ENCODE measurements around the gene KRTAP9-1. TPM values are rescaled to one million over a fixed set of nuclear protein-coding genes. Genes with fewer than 3 reads are reported as not detected.

Gene KRTAP9-1
- total RNA-seq, 1 donor from 2014 or later: not detected

GRCh38 chr17:41160648-41161047 is 29.0 kb upstream of the KRTAP9-1 start, which contains the start of gene KRTAP4-4:
Gene KRTAP4-4, minus strand, starts transcription at chr17:41160748. Its CDS starts 57 bp downstream, at chr17:41160691.
- intact Hi-C loops (cut with micrococcal nuclease): no loop called here
- Mint-ChIP-seq H3K4me3 (no peak within 1 kb of the TSS), H3K27ac (no peak within 1 kb of the TSS), H3K4me1 (ENCODE audit: low read depth) (no peaks in the 10 kb centered on the region), H3K27me3 (ENCODE audit: insufficient read depth) (peaks cover 2% of the 10 kb centered on the region), H3K36me3 (ENCODE audit: low read depth) (no peaks in the 10 kb centered on the region), H3K9me3 (no peaks in the 10 kb centered on the region)
- no peak for DNase-seq (ENCODE audit: low spot score)

- no peak for DNase-seq (ENCODE audit: low spot score)
- no peak overlapping the region for H3K4me3 Mint-ChIP-seq
- H3K27me3 Mint-ChIP-seq (ENCODE audit: insufficient read depth): no peaks in the 10 kb centered on the region
- H3K27ac Mint-ChIP-seq: no peak overlapping the region
- H3K36me3 Mint-ChIP-seq (ENCODE audit: low read depth): no peaks in the 10 kb centered on the region
- intact Hi-C loops (cut with micrococcal nuclease): no loop called here
- no peaks in the 10 kb centered on the region for H3K4me1 Mint-ChIP-seq (ENCODE audit: low read depth)
- H3K9me3 Mint-ChIP-seq: no peaks in the 10 kb centered on the region
Measured at GRCh38 chr17:41163828-41164227, 25.9 kb upstream of the KRTAP9-1 start.

GRCh38 chr17:41167561-41167960 is 22.1 kb upstream of the KRTAP9-1 start:
- Mint-ChIP-seq H3K4me1 (ENCODE audit: low read depth) (no peaks in the 10 kb centered on the region), H3K9me3 (no peaks in the 10 kb centered on the region), H3K36me3 (ENCODE audit: low read depth) (no peaks in the 10 kb centered on the region), H3K4me3 (no peak overlapping the region), H3K27me3 (ENCODE audit: insufficient read depth) (peaks cover 3% of the 10 kb centered on the region), H3K27ac (no peak overlapping the region)
- DNase-seq (ENCODE audit: low spot score): no peak
- intact Hi-C loops (cut with micrococcal nuclease): no loop called here

GRCh38 chr17:41168121-41168520 is 21.6 kb upstream of the KRTAP9-1 start, which contains the start of gene KRTAP4-3:
Gene KRTAP4-3, minus strand, starts transcription at chr17:41168221. Its CDS starts 49 bp downstream, at chr17:41168172.
- intact Hi-C loops (cut with micrococcal nuclease): no loop called here
- H3K27me3 Mint-ChIP-seq (ENCODE audit: insufficient read depth): peaks cover 3% of the 10 kb centered on the region

DNA sequence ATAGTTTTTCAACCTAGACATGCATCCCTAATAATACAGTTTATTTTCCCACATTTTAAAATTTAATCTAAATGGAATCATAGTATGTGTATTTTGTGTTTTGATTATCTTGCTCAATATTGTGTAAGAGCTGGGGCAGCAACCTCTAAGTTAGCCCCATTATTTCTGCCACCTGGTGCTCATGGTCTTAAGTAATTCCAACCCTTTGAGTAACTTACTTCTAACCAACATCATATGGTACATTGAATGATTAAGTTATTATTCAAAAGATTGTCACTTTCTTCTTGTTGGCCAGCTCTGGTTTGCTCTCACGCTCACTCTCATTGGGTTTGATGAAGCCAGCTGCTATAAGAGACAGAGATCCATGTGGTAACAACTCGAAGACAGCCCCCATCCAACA is 17.8 kb upstream of the KRTAP9-1 start:
- Mint-ChIP-seq H3K27me3 (ENCODE audit: insufficient read depth) (peaks cover 5% of the 10 kb centered on the region), H3K4me1 (ENCODE audit: low read depth) (no peaks in the 10 kb centered on the region), H3K36me3 (ENCODE audit: low read depth) (no peaks in the 10 kb centered on the region), H3K4me3 (no peak overlapping the region), H3K27ac (no peak overlapping the region), H3K9me3 (no peaks in the 10 kb centered on the region)
- DNase-seq (ENCODE audit: low spot score): no peak
- intact Hi-C loops (cut with micrococcal nuclease): no loop called here

More at GRCh38 chr17:41168121-41168520, 21.6 kb upstream of the KRTAP9-1 start, which contains the start of gene KRTAP4-3:
- Mint-ChIP-seq H3K27ac (no peak within 1 kb of the TSS), H3K9me3 (no peaks in the 10 kb centered on the region), H3K4me1 (ENCODE audit: low read depth) (no peaks in the 10 kb centered on the region), H3K4me3 (no peak within 1 kb of the TSS), H3K36me3 (ENCODE audit: low read depth) (no peaks in the 10 kb centered on the region)
- no peak for DNase-seq (ENCODE audit: low spot score)

DNA sequence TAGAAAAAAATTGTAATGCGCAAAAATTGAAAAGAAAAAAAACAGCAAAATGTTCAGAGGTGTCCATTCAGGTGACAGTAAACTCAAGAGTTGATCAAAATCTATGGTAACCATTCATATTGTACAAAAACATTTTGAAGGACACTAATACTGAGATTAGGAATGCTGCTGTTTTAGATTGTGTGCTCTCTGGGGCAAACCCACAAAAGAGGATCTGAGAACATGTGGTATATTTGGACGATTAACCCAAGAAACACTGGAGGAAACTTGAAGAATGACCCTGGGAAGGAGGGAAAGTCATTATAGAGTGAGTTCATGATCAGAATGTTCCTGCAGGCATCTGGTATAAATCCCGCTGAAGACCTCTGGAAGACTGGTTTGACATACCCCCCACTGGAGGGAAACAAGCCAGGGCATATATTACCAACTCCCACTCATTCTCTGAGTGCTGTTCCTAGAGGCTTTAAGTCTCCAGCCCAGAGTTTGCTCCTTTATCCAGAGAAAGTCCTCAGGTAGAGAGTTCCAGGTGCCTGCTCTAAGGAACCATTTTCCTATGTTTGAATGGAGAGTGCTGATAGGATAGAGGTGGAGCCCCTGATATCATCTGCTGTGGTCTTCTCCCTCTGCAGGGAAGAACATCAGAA is 12.8 kb upstream of the KRTAP9-1 start:
- no peak for DNase-seq (ENCODE audit: low spot score)
- no peak overlapping the region for H3K27ac Mint-ChIP-seq
- no peak overlapping the region for H3K4me3 Mint-ChIP-seq
- intact Hi-C loops (cut with micrococcal nuclease): no loop called here
- peaks cover 5% of the 10 kb centered on the region for H3K27me3 Mint-ChIP-seq (ENCODE audit: insufficient read depth)
- H3K9me3 Mint-ChIP-seq: no peaks in the 10 kb centered on the region
- no peaks in the 10 kb centered on the region for H3K4me1 Mint-ChIP-seq (ENCODE audit: low read depth)
- H3K36me3 Mint-ChIP-seq (ENCODE audit: low read depth): no peaks in the 10 kb centered on the region

DNA sequence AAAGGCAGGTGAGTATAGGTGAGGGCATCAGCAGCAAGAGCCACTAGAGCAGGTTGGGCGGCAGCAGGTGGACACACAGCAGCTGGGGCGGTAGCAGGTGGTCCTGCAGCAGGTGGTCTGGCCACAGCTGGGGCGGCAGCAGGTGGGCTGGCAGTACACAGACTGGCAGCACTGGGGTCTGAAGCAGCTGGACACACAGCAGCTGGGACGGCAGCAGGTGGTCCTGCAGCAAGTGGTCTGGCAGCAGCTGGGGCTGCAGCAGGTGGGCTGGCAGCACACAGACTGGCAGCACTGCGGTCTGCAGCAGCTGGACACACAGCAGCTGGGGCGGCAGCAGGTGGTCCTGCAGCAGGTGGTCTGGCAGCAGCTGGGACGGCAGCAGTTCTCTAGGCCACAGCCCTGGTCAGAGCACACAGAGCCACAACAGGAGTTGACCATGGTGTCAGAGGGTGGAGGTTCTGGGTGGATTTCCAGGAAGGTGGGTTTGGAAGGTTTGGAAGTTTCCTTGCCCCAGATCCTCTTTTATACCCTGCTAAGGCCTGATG is 11.9 kb upstream of the KRTAP9-1 start, which contains the start of gene KRTAP4-2:
KRTAP4-2 (minus strand) TSS at position 495 of the 545 bp plus-strand sequence; CDS start at position 438, 57 bp downstream.
- intact Hi-C loops (cut with micrococcal nuclease): no loop called here
- Mint-ChIP-seq H3K27me3 (ENCODE audit: insufficient read depth) (peaks cover 1% of the 10 kb centered on the region), H3K4me3 (no peak within 1 kb of the TSS), H3K4me1 (ENCODE audit: low read depth) (no peaks in the 10 kb centered on the region), H3K9me3 (no peaks in the 10 kb centered on the region), H3K27ac (no peak within 1 kb of the TSS), H3K36me3 (ENCODE audit: low read depth) (no peaks in the 10 kb centered on the region)
- no peak for DNase-seq (ENCODE audit: low spot score)

- intact Hi-C loops (cut with micrococcal nuclease): no loop called here
- H3K27me3 Mint-ChIP-seq (ENCODE audit: insufficient read depth): peaks cover 1% of the 10 kb centered on the region
- H3K4me1 Mint-ChIP-seq (ENCODE audit: low read depth): no peaks in the 10 kb centered on the region
- H3K36me3 Mint-ChIP-seq (ENCODE audit: low read depth): no peaks in the 10 kb centered on the region
- H3K4me3 Mint-ChIP-seq: no peak overlapping the region
- H3K27ac Mint-ChIP-seq: no peak overlapping the region
- DNase-seq (ENCODE audit: low spot score): no peak
- no peaks in the 10 kb centered on the region for H3K9me3 Mint-ChIP-seq
Measured at GRCh38 chr17:41178341-41178740, 11.3 kb upstream of the KRTAP9-1 start.

DNA sequence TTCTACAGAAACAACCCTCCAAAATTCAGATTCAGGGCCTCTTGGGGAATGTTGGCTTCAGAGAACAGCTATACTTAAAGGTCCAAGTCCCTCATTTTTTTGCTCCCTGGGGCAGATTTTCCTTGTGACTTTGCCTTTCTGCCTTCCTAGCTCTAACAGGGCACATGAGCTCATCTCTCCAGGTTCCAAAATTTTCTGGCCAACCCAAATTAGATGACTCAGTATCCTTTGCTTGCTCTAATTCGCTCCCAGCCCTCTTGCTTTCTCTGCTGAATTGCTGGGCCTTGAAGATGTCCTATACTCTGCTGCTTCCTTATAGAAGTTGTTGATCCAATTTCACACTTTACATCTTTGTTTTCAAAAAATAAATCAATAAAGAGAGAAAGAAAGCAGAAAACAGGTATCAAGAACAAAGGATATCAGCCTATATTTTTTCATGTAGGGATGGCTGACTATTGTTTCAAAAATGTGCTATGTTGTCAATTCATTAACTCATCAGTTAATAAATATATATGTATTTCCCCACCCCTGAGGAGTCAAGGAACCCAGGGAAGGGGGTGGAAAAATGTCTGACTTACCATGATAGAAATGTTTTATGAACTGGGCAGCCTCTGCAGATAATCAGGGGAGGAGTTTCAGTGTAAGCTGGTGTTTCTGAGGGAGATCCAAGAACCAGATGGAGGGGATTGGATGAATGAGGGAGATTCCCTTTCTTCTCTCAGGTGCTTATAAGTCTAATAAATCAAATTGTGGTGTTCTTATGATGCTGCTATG is 10.7 kb upstream of the KRTAP9-1 start:
- no peaks in the 10 kb centered on the region for H3K27me3 Mint-ChIP-seq (ENCODE audit: insufficient read depth)
- no peaks in the 10 kb centered on the region for H3K9me3 Mint-ChIP-seq
- no peaks in the 10 kb centered on the region for H3K4me1 Mint-ChIP-seq (ENCODE audit: low read depth)
- H3K36me3 Mint-ChIP-seq (ENCODE audit: low read depth): no peaks in the 10 kb centered on the region
- intact Hi-C loops (cut with micrococcal nuclease): no loop called here
- no peak overlapping the region for H3K4me3 Mint-ChIP-seq
- DNase-seq (ENCODE audit: low spot score): no peak
- no peak overlapping the region for H3K27ac Mint-ChIP-seq

DNA sequence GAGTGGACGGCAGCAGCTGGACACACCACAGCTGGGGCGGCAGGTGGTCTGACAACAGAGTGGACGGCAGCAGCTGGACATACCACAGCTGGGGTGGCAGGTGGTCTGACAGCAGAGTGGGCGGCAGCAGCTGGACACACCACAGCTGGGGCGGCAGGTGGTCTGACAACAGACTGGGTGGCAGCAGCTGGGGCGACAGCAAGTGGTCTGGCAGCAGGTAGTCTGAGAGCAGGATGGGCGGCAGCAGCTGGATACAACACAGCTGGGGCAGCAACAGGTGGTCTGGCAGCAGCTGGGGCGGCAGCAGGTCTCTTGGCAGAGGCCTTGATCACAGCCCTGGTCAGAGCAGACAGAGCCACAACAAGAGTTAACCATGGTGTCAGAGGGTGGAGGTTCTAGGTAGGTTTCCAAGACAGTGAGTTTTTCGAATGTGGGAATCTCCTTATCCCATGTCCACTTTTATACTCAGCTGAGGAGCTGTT is 5.2 kb upstream of the KRTAP9-1 start, which contains the start of gene KRTAP4-1:
KRTAP4-1 (minus strand) TSS at position 432 of the 482 bp plus-strand sequence; CDS start at position 375, 57 bp downstream.
- Mint-ChIP-seq H3K27me3 (ENCODE audit: insufficient read depth) (peaks cover 5% of the 10 kb centered on the region), H3K9me3 (no peaks in the 10 kb centered on the region), H3K27ac (no peak within 1 kb of the TSS), H3K36me3 (ENCODE audit: low read depth) (no peaks in the 10 kb centered on the region), H3K4me1 (ENCODE audit: low read depth) (no peaks in the 10 kb centered on the region), H3K4me3 (no peak within 1 kb of the TSS)
- DNase-seq (ENCODE audit: low spot score): no peak
- intact Hi-C loops (cut with micrococcal nuclease): no loop called here

DNA sequence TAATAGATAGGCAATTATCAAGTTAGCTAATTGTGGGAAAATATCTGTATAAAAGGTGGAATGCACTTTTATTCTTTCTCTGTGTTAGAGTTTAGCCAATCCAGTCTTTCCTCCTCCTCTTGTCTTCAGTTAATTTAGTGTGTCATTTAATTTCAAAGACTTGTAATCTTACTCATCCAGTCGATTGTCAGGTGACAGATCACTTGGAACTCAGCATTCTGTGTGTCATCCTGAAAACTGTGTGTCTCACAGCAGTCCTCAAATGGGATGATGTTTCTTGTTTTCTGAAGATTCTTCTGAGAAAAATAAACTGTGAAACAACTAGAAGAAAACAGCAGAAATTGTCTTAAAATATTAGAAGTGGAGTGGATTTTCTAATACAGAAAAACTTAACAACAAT is 4.7 kb upstream of the KRTAP9-1 start:
- H3K36me3 Mint-ChIP-seq (ENCODE audit: low read depth): no peaks in the 10 kb centered on the region
- H3K9me3 Mint-ChIP-seq: no peaks in the 10 kb centered on the region
- intact Hi-C loops (cut with micrococcal nuclease): no loop called here
- no peaks in the 10 kb centered on the region for H3K4me1 Mint-ChIP-seq (ENCODE audit: low read depth)
- no peak overlapping the region for H3K4me3 Mint-ChIP-seq
- no peak for DNase-seq (ENCODE audit: low spot score)
- H3K27ac Mint-ChIP-seq: no peak overlapping the region
- peaks cover 5% of the 10 kb centered on the region for H3K27me3 Mint-ChIP-seq (ENCODE audit: insufficient read depth)

GRCh38 chr17:41186872-41187271 is 2.8 kb upstream of the KRTAP9-1 start:
- no peak overlapping the region for H3K27ac Mint-ChIP-seq
- H3K9me3 Mint-ChIP-seq: no peaks in the 10 kb centered on the region
- no peak for DNase-seq (ENCODE audit: low spot score)
- peaks cover 13% of the 10 kb centered on the region for H3K27me3 Mint-ChIP-seq (ENCODE audit: insufficient read depth)
- intact Hi-C loops (cut with micrococcal nuclease): no loop called here
- H3K4me3 Mint-ChIP-seq: no peak overlapping the region
- H3K36me3 Mint-ChIP-seq (ENCODE audit: low read depth): no peaks in the 10 kb centered on the region
- H3K4me1 Mint-ChIP-seq (ENCODE audit: low read depth): no peaks in the 10 kb centered on the region

GRCh38 chr17:41190328-41190727 is 641 bp downstream of the KRTAP9-1 start:
- intact Hi-C loops (cut with micrococcal nuclease): no loop called here
- Mint-ChIP-seq H3K27ac (no peak overlapping the region), H3K9me3 (peaks cover 3% of the 10 kb centered on the region), H3K36me3 (ENCODE audit: low read depth) (no peaks in the 10 kb centered on the region), H3K27me3 (ENCODE audit: insufficient read depth) (peaks cover 10% of the 10 kb centered on the region), H3K4me1 (ENCODE audit: low read depth) (no peaks in the 10 kb centered on the region), H3K4me3 (no peak overlapping the region)
- no peak for DNase-seq (ENCODE audit: low spot score)

Data from activated T-helper 1 cell treated with anti-CD3 and anti-CD28 coated beads, Interleukin-12 subunit alpha, Interleukin-12 subunit beta, Interleukin-2, Interleukin-4 antibody, amounts not matched to agents 30 ng/mL and 10 ng/mL and 1 ng/mL, durations not matched to agents 14 hours and 24 hours and 36 hours (primary cell).